DMS153 treated with DMSO at 0.1 percent for 48 hours (cell line): ENCODE data around the gene ZNF438.
"Not testable (repeated sequence)": the region's sequence is repeated elsewhere in the genome, so short reads cannot be mapped to it uniquely, and the experiment has no call there.

Source experiments
- DNase-seq: peaks from one replicate; lab custom pipeline; 2025; ENCODE audit not compliant: unreplicated experiment; lab: John Stamatoyannopoulos, UW

The ZNF438 gene

DNA sequence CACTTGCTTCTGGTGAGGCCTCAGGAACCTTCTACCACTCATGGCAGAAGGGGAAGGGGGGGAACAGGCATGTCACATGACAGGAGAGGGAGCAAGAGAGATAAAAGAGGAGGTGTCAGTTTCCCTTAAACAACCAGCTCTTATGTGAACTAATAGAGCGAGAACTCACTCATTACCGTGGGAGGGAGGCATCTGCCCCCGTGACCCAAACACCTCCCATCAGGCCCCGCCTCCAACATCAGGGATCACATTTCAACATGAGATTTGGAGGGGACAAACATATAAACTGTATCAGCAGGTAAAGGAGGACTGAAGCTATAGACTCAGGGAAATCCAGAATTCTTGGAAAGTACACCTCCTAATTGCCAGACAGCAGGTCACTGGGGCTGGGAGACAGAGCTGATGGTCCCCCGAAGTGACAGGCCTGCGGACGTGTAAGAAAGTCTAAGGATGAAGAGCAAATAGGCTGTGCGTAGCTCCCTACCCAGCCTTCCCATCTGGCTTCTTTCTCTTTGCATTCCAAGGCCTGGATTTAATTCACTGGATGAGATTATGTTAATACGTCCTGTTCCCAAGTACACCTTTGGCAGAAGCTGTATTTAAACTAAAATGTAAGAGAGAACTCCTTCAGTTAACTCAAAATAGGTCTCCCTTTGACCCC lies 215.4 kb downstream of the ZNF438 start:
- no peak for DNase-seq

DNA sequence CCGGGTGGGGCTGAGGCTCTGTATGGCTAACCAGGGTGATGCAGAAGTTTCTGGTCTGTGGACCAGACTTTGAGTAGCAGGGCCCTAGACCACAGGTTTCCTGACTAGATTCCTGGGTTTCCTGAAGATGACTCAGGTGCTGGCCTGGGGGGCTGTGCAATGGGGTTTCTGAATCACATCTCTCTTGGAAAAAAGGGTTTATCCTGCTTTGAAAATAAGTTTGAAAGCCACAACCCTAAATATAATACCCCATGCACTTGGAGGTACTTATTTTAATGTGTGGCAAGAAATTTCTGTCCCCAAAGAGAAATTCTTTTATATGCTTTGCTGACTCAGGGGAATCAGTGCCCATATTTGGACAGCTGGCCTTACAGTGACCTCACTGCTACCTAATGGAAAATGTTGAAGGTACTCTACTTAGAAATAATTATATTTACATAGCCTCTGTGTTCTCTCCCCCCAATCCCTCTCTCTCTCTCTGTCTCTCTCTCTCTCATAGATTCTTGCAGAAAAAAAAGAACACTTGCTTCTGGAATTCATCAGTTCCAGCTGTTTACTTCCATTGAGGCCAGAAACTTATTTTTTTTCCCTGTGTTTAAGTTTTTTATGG lies 217.7 kb downstream of the ZNF438 start:
- DNase-seq: no peak

DNA sequence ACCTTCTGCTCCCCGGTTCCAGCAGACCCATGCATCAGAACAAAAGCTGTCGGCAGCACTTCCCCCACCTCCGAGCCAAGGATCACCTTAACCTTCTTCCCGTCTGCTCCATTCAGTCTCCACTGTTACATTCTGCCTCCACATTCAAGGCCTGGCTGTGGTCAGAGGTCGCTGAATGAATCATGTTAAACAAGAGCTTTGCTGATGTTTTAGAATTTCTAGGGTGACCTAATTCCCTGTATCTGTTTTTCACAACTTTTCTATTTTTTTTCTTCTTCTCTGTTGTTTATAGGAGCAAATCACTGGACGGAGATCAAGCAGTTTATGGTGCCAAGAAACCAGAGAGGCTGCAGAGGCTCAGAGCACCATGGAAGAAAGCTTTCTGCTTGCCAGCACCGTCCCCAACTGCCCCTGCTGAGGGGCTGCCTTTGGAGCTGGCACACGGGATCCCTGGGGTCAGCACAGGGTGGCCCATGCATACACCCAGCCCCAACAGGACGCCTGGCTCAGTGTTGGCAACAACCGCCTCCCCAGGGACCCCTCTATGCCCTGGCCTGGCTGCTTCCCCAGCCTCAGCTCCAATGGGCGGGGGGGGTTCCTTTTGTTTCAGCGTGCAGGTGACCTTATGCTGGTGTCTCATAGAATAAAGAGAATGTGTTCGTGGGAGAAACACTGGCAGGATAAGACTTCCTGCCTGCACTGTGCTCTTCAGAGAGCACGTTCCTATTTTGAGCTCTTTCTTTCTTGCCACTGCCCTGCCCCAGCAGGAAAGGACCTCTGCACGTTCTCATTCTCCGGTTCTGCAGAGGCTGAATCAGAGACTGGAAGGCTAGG lies 219.4 kb downstream of the ZNF438 start:
- DNase-seq: no peak

DNA sequence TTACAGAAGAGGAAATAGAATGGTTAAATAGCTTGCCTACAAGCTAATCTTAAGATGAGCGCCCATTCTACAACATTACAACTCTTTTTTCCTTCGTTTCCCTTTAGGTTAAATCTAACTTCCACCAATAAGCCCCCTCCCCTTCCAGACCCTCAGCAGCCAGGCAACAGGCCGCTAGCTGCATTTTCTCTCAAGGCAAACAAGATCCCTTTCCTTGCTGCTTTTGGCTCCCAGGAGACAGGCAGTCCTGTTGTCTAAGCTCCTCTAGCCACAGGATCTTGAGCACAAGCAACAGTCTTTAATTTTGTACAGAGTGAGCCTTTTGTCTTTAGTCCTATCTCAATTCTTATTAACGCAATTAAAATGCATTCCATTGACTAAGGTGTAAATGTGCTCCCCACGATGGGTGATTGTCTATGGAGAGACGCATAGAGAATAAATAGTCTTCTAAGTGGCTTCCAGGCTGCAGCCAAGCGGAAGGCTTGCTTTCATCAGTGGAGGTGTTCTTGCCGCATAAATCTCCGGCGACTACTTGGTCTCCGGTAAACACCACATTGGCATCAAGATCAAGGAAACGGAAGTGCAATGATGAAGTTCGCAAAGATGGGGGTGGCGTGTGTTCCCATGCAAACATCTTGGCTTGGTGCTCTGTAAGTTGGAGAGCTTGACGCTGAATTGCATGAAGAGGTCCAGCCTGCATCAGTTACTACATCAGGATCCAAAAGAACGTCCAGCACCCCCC lies 220.2 kb downstream of the ZNF438 start:
- no peak for DNase-seq

DNA sequence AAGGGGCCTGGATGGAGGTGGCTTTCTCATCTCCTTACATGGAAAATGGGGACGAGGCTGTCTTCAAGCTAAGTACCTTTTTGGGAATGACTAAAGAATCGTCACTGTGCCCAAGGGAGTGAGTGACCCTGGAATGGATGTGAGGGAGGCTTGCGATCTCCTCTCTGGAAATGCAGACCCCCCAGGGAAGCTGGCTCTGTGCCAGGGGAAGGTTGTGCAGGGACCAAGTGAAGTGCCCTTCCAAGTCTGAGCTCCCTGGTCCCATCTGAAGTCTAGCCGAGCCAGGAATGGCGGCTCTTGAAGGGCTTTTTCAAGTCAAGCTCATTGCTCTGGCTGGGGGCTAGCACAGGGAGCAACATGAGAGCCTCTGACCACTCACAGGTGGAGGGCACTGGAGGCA lies 221.2 kb downstream of the ZNF438 start:
- DNase-seq: no peak

DNA sequence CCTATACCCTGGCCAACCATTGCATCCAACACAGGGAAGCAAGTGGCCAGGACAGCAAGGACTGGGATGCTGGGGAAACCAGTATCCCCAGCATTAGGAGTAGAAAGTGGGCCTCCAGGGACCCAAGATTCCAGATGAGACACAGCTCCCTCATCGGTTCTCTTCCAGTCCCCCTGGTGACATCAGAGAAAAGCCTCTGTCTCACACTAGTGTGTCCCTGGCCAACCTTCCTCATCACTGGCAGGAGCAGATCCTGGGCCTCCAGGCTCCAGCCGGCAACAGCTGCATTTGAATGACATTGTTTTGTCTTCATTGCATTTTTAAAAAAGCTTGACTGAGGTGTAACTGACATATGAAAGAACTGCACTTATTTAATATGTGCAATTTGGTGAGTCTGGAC lies 224.8 kb downstream of the ZNF438 start:
- DNase-seq: no peak

DNA sequence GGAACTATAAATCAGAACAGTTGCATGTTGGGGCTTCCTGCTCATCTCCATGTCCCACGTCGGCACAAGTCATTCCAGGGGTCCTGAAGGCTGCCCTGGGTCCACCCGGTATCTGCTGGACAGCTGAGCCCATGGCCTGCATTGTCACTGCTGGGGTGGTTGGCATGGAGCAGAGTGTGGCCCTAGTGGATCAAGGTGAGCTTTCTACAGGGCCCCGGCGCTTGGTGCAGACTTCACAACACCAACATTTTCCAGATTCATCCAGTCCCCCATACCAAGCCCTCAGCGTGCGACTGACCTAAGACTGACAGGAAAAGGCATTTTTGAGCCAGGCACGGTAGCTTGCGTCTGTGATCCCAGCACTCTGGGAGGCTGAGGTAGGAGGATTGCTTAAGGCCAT lies 226.6 kb downstream of the ZNF438 start:
- no peak for DNase-seq

DNA sequence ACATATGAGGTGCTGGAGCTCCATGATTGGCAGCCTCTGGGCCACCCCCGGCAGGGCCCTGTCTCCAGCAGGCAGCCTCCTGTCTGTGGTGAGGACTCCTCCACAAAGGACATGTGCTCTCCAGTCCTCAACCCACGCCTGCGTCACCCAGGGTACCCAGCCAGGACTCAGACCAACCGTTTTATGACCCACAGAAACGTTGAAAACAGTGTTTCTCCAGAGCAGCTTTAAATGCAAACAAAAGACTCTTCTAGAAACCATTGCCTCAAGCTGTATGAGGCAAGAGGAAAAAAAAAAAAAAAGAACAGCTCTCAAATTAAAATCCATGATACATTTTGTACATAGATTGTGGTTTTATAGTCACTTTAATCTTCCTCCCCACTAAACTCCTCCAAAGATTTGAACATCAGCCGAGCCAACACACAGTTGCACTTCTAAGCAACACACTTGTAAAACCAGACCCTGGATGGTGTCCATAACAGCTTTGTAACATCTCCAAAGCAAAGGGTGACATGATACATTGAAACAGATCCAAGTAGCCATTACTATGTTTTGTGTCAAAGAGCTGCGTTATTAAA lies 227.1 kb downstream of the ZNF438 start:
- no peak for DNase-seq

DNA sequence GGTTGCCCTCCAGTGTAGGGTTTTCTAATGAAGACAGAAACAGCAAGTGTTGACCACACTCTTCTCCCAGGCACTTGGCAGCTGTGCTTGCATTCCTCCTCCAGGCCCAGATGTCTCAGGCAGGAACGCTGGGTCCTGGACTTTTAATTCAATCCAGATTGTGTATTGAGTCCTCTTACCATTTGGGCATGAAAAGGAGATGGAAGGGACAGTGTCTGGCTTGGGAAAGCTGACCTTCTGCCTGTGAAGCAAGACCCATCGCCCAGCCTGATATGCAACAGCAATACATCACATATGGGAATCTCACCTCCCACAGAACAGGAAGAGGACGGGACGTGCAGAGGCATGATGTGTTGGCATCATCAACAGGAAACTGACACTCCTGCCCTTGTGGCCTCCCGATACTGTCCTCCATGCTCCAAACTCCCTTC lies 227.8 kb downstream of the ZNF438 start:
- no peak for DNase-seq

DNA sequence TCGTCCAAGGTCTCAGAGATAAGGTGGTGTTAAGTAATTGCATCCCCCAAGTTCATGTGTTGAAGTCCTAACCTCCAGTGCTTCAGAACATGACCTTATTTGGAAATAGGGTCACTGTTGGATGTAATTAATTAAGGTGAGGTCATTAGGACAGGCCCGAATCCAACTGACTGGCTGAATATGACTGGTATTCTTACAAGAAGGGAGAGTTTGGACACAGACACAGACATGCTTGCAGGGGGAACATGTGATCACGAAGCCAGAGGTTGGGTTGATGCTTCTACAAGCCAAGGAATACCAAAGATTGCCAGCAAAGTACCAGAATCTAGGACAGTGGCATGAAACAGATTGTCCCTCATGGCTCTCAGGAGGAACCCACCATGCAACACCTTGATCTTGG lies 228.6 kb downstream of the ZNF438 start:
- DNase-seq: no peak

DNA sequence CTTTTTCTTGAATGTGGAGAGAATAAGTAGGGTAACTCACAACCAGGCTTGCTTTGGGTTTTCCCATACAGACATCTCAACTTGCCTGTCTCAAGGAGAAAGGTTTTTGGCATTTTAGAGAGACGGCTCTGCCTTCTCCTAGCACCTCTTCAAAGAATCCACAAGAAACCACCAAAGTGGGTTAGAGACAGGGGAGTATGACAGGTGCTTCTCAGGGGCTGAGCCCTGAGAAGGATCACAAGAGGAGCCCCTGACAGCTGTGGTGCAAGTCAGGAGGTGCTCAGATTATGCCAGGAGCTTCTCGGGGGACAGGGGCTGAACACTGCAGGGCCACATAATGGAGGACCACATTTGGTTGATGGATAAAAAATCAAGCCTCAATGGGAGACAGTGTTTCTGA lies 231.3 kb downstream of the ZNF438 start:
- DNase-seq: no peak

DNA sequence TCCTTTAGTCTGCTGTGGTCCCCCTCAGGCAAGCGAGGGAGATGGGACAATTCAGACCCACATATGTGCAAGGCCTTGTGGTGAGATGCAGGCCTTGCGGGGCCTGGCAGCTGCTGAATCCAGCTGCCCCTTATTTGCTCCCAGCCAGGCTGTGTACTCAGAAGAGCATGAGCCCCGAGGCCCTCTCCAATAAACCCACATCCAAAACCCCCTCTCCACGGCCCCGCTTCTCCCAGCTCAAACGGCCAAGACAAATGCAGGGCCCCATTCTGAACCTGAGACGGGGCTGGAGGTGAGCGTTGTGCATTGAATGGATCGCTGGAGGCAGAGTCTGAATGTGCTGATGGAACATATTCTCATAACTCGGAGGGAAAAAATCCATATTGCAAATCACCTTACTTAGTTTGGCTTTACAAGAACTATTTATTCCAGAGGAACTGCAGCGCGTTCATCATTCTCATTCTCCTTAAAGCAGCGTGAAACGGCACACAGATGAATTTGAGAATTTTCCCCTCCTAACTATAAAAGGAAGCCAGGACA lies 232.9 kb downstream of the ZNF438 start:
- no peak for DNase-seq

DNA sequence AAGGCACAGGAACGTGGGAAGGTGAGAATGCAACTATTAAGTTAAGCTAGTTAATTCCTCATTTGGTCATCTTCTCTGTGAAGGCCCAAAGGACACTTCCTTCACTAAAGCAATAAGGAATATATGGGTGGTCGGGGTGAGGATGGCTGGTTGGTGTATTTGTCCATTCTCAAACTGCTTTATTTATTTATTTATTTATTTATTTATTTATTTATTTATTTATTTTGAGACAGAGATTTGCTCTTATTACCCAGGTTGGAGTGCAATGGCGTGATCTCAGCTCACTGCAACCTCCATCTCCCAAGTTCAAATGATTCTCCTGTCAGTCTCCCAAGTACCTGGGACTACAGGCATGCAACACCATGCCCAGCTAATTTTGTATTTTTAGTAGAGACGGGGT lies 236.6 kb downstream of the ZNF438 start:
- DNase-seq: not testable (repeated sequence)
